Spleen (tissue), 11 donors: ENCODE data around the gene ANTXR2. TPM values are rescaled to one million over a fixed set of nuclear protein-coding genes. Genes with fewer than 3 reads are reported as not detected.

Source experiments
- DNase-seq: peaks from one replicate; pipeline ENCODE4 v3.0.0-alpha.2; 2020
- H3K27ac ChIP-seq, 8 donors: fragments of 200-600 bp; sonication (generic) in 7 of 8; 1 replicate in 4 of 8; 2 replicates in 4 of 8; pipeline versions ENCODE4 v1.5.0 to v1.8.0; 2016 to 2021; ENCODE audit warnings: inconsistent platforms in 4 of 8, mild to moderate bottlenecking in 4 of 8, moderate library complexity in 1 of 8
- H3K27me3 ChIP-seq, 7 donors: fragments of 200-600 bp; sonication (generic) in 6 of 7; replicated peaks in 1 of 7; 1 replicate in 4 of 7; 2 replicates in 3 of 7; pipeline versions ENCODE4 v1.5.0 to v1.8.0; 2016 to 2021; ENCODE audit warnings: inconsistent platforms in 3 of 7, mild to moderate bottlenecking in 1 of 7
- H3K36me3 ChIP-seq, 6 donors: fragments of 200-600 bp; sonication (generic) in 5 of 6; 1 replicate in 4 of 6; 2 replicates in 2 of 6; pipeline versions ENCODE4 v1.5.0 to v1.8.0; 2016 to 2021; ENCODE audit warnings: inconsistent platforms in 2 of 6
- H3K4me1 ChIP-seq, 6 donors: fragments of 200-600 bp; sonication (generic) in 5 of 6; 1 replicate in 3 of 6; 2 replicates in 3 of 6; pipeline versions ENCODE4 v1.5.0 to v1.8.0; 2016 to 2021; ENCODE audit warnings: inconsistent platforms in 3 of 6
- H3K4me3 ChIP-seq, 8 donors: fragments of 200-600 bp; sonication (generic) in 7 of 8; 1 replicate in 4 of 8; 2 replicates in 4 of 8; pipeline versions ENCODE4 v1.5.0 to v1.8.0; 2016 to 2021; ENCODE audit warnings: inconsistent platforms in 4 of 8, mild to moderate bottlenecking in 4 of 8, moderate library complexity in 2 of 8
- H3K9me3 ChIP-seq, 8 donors: fragments of 200-600 bp; sonication (generic) in 7 of 8; 1 replicate in 4 of 8; 2 replicates in 4 of 8; pipeline versions ENCODE4 v1.5.0 to v1.8.0; 2016 to 2021; ENCODE audit warnings: inconsistent platforms in 4 of 8
- CTCF ChIP-seq, 11 experiments: fragments of 200-600 bp in 7 of 11; fragments of 450-650 bp in 4 of 11; sonication (generic) in 4 of 11; IDR thresholded peaks in 8 of 11; conservative IDR thresholded peaks in 3 of 11; 1 replicate in 7 of 11; 2 replicates in 4 of 11; pipeline versions ENCODE4 v1.4.0 to v1.8.0; 2016 to 2021; ENCODE audit warnings: antibody characterized with exemption in 11 of 11, inconsistent platforms in 4 of 11, mild to moderate bottlenecking in 1 of 11
- POLR2A ChIP-seq, 3 donors: fragments of 450-650 bp; IDR thresholded peaks; one replicate each; pipeline ENCODE4 v1.5.1; 2017; ENCODE audit warnings: antibody characterized with exemption in 3 of 3, mild to moderate bottlenecking in 1 of 3
- POLR2AphosphoS5 ChIP-seq, 3 donors: sonication (generic); formaldehyde crosslinking; IDR thresholded peaks; one replicate each; pipeline ENCODE4 v1.5.1; 2017; ENCODE audit warnings: antibody characterized with exemption in 3 of 3
- WGBS, 5 donors: extraction: QIAGEN DNeasy Blood & Tissue Kit in 3 of 5; methylation state at CpG; one replicate each; pipeline versions ENCODE4 v1.1.5 to v1.1.7; 2013 to 2018; 5-methylcytosine and 5-hydroxymethylcytosine counted together
- intact Hi-C: fragments of 100-400 bp; cut with DNase I; formaldehyde crosslinking; loops from one replicate; pipeline ENCODE4 v1.15.0; 2023; ENCODE audit warnings: low total_unique reads
- polyA plus RNA-seq, 3 donors: library from polyadenylated mRNA; stranded (reverse); fragments of 200-250 nt; gene quantifications; one replicate each; pipeline ENCODE4 v1.2.1, GENCODE V29; 2013
- total RNA-seq, 7 donors: library from RNA; depleted of rRNA in 3 of 7; stranded (reverse); fragments of >200 nt in 3 of 7; fragmentation: NEBNext Ultra II Directional in 4 of 7; extraction: Animal tissue kit (Norgen Biotek cat#: 25700) in 4 of 7; gene quantifications; one replicate each; pipeline versions ENCODE4 v1.1.0 to v1.2.1, GENCODE V29; 2016 to 2021
- donor health status: healthy with polysubstance abuse.
- donor health status: DM: no; HTN: no; CAD: no; lungs with moderate emphysema.
- donor health status: DM: no; HTN: no; CAD: no.
- donor health status: Bipolar disorder and iron deficiency.
- donor health status: healthy.
- donor health status: DM: no; HTN: no; CAD: no.
- donor health status: DM: yes; HTN: yes; CAD: no.

The ANTXR2 gene
- total and polyA plus RNA-seq, 10 donors, result 3.7 to 56.3 (median 37.3) TPM

DNA sequence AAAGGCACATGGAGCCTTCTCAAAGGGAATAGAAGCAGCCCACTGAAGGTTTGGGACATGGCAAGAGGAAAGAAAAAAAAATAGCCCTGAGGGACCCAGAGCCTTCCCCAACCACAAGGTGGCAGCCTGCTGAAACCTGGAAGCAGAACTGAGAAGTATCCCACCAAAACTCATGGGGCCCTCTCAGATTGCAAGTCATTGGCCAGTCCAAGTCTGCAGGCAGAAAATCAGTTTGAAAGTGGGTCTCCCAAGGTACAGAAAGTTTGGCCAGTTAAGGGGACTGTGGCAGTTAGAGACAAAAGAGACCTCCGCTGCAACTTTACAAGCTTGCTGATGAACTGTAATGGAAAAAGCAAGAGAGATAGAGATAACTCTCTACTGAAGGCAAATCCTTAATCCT, 155.8 kb downstream of the ANTXR2 start:
- no peaks in the 10 kb centered on the region for H3K4me1 ChIP-seq
- 95 to 100% (median 100%) methylated on average over 1 of the region's 1 CpG for WGBS, 5 donors
- H3K27me3 ChIP-seq, result no peaks in the 10 kb centered on the region
- no peaks in the 10 kb centered on the region for H3K9me3 ChIP-seq
- no peak for DNase-seq
- H3K4me3 ChIP-seq, result no peak overlapping the region
- no peak overlapping the region for H3K27ac ChIP-seq
- intact Hi-C loops, result no loop called here
- TF ChIP-seq CTCF (IDR thresholded peaks at IDR 0.05 in 8 of 11, conservative IDR thresholded peaks at IDR 0.05 in 3 of 11) (peak in 10 of 11 experiments; percentile 11 to 65 (median 50)), POLR2AphosphoS5 (IDR thresholded peaks at IDR 0.05) (no peak), POLR2A (IDR thresholded peaks at IDR 0.05) (no peak)
- H3K36me3 ChIP-seq, result no peaks in the 10 kb centered on the region

GRCh38 chr4:79915246-79915645, 157.8 kb downstream of the ANTXR2 start:
- TF ChIP-seq POLR2A (IDR thresholded peaks at IDR 0.05) (no peak), POLR2AphosphoS5 (IDR thresholded peaks at IDR 0.05) (no peak), CTCF (IDR thresholded peaks at IDR 0.05 in 8 of 11, conservative IDR thresholded peaks at IDR 0.05 in 3 of 11) (no peak)
- no peak overlapping the region for H3K27ac ChIP-seq
- H3K36me3 ChIP-seq, result no peaks in the 10 kb centered on the region
- no peaks in the 10 kb centered on the region for H3K27me3 ChIP-seq
- H3K9me3 ChIP-seq, result no peaks in the 10 kb centered on the region
- H3K4me3 ChIP-seq, result no peak overlapping the region
- H3K4me1 ChIP-seq, result no peaks in the 10 kb centered on the region
- WGBS, 5 donors, result 81 to 93% (median 89%) methylated on average over 3 of the region's 3 CpGs
- intact Hi-C loops, result no loop called here
- no peak for DNase-seq

GRCh38 chr4:79913581-79913980, 159.4 kb downstream of the ANTXR2 start:
- Histone ChIP-seq H3K4me3 (no peak overlapping the region), H3K27me3 (no peaks in the 10 kb centered on the region), H3K27ac (no peak overlapping the region), H3K36me3 (no peaks in the 10 kb centered on the region), H3K9me3 (no peaks in the 10 kb centered on the region), H3K4me1 (no peaks in the 10 kb centered on the region)
- intact Hi-C loops, result no loop called here
- no peak for DNase-seq
- WGBS, 5 donors, result 7 to 32% (median 14%) methylated on average over 1 of the region's 1 CpG
- TF ChIP-seq POLR2AphosphoS5 (IDR thresholded peaks at IDR 0.05), result no peak
- TF ChIP-seq CTCF (IDR thresholded peaks at IDR 0.05 in 8 of 11, conservative IDR thresholded peaks at IDR 0.05 in 3 of 11), result no peak
- no peak for TF ChIP-seq POLR2A (IDR thresholded peaks at IDR 0.05)

GRCh38 chr4:79907001-79907400, 166.0 kb downstream of the ANTXR2 start:
- intact Hi-C loops, result no loop called here
- H3K27ac ChIP-seq, result peak overlapping the region in 4 of 8 donors; percentile 34 to 52 (median 46)
- H3K27me3 ChIP-seq, result no peaks in the 10 kb centered on the region
- no peak for DNase-seq
- 41 to 67% (median 52%) methylated on average over 2 of the region's 2 CpGs for WGBS, 5 donors
- peaks cover 0 to 32% (median 10%) of the 10 kb centered on the region in 6 donors for H3K36me3 ChIP-seq
- H3K9me3 ChIP-seq, result no peaks in the 10 kb centered on the region
- TF ChIP-seq POLR2AphosphoS5 (IDR thresholded peaks at IDR 0.05), result no peak
- no peak for TF ChIP-seq POLR2A (IDR thresholded peaks at IDR 0.05)
- TF ChIP-seq CTCF (IDR thresholded peaks at IDR 0.05 in 8 of 11, conservative IDR thresholded peaks at IDR 0.05 in 3 of 11), result no peak
- peak overlapping the region in 1 of 8 donors; percentile 8 for H3K4me3 ChIP-seq
- peaks cover 0 to 20% (median 1%) of the 10 kb centered on the region in 6 donors for H3K4me1 ChIP-seq
